NCI-H2227 (cell line): ENCODE results near the gene INPP5D.
"Not testable (repeated sequence)": the region's sequence is repeated elsewhere in the genome, so short reads cannot be mapped to it uniquely, and the experiment has no call there.

ENCODE experiments used
- DNase-seq: peaks from one replicate; lab custom pipeline; 2025; ENCODE audit not compliant: unreplicated experiment; lab: John Stamatoyannopoulos, UW

The INPP5D gene

DNA sequence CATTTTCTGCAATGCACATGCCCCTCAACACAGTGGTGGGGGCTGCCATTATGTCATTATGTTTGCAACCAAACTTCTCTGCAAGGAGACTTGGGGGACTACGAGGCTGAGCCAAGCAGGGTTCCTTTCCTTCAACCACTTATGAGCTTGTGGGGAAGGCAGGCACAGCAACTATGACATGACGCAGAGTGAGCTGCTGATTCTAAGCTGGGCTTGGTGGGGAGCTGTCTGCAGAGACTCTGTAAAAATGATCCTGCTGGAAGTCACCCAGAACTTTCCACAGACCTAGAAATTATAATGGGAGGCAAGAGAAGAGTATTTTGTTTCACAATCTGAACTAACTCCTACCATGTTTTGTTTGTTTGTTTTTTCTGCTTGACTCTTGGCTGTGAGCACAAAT lies 55.6 kb downstream of the INPP5D start:
- DNase-seq = no peak

DNA sequence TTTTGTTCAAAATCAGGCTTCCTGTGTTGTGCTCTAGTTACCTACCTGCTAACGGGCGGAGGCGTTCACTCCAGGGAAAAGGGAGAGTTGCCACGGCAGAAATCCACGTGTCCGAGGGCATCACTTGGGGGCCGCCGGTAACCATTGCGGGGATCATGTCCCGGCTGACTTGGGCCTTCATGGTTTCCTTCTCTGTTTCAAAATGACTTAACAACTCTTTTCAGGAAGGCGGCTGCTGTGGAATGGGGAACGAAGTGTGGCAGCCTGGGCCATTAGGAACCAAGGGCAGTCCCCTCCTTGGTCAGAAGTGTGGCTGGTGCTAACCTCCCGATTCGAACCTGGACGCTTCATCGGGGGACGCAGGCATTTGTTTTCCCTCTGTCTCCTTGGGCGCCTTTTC lies 56.8 kb downstream of the INPP5D start:
- DNase-seq = no peak

DNA sequence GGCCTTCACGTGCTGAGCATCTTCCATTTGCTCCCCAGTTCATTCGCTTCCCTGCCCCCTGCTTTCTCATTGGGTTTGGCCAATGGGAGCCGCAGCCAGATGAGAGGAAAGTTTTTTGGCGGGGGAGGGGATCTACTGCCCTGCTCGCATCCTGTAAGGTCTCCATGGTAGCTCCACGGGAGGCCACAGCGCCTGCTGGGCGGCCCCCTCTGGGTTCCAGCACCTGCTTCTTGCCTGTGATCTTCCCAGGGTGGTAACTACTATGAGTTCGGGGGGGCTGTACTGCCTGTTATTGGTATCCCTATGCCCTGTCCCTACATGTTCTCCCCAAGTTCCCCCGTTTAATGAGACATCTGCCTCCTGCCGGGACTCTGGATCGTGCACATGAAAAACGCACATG lies 57.2 kb downstream of the INPP5D start:
- no peak for DNase-seq

DNA sequence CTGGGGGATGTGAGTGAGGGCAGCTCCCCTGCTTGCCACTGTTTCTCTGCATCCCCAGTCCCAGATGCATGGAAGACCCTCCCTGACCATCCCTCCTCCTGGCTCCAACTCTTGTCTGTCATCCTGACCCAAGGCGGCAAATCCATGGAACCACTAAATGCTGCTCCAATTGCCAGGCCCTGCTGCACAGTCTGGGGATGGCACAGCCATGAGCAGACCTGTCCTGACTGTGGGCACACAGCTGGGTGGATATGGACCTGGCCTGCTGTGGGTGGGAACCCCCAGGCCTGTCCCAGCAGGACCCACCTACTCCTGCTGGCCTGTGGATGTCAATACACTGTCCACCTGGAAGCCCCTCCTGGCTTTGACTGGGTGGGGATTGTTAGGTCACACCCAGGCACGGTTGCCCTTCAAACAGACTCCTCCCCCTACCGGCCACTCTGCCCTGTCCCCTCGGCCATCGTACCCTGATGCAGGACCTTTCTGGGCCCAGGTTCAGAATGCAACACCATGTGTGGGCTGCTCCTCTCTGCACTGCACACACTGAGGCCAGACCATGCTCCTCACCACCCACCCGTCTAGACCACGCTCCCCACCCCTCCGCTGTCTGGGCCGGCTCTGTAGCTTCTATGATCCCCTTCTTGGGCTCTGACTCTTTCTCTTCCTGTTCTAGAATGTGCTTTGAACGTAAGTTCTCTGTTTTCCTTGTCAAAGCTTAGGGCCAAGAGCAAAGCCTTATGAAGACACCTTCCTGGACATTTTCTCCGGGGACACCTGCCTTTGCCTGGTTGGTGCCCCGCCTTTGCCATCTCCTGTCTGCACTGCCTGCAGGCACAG lies 57.9 kb downstream of the INPP5D start:
- DNase-seq = no peak

DNA sequence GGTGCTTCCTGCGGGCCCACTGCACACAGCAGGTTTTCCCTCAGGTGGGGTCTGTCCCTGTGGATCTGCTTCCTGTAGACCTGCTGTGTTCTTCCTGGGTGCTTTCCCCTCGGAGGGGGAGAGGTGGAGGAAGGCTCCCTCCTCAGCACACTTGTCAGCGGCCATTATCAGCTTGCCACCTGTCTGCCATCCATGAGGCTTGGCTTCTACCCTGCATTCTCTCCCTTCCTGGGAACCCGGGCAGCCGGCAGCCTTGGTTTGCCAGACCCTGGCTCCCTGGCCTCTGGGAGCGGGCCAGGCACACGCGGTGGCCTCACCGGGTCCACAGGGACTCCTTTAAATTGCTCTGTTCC lies 58.5 kb downstream of the INPP5D start:
- no peak for DNase-seq

DNA sequence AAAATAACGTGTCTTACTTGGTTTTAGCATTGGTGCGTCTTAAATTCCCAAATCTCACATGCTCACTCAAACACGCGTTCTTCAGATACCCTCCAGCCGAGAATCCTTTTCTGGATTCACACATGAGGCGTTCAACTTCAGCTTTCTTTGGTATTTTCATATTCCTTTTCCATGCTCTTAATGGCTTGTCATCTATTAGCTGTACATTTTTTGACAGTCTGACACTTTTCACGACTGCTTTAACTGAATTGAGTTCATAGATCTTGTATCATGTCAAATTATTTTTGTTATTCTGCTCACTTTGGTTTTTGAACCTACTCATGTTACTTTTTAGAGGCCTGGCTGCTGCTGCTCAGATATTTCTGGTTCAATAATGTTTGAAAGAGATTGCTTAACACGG lies 59.0 kb downstream of the INPP5D start:
- no peak for DNase-seq

DNA sequence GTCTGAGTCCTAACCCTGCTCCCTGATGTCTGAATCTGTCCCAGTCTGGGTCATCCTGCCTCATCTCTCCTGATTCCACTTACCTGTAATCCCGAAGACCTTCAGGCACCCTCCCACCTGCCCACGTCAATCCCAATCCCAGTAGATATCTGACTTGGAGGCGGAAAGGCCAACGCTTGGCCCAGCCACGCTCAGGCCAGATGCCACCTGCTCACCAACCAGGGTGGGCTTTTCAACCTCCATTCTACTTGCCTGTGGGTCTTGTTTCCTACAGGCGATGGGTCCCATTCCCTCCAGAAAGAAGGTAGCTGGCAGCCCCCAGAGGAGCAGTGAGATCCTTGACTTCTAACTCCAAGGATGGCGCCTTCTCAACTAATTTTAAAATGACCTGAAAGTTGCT lies 59.7 kb downstream of the INPP5D start:
- no peak for DNase-seq

DNA sequence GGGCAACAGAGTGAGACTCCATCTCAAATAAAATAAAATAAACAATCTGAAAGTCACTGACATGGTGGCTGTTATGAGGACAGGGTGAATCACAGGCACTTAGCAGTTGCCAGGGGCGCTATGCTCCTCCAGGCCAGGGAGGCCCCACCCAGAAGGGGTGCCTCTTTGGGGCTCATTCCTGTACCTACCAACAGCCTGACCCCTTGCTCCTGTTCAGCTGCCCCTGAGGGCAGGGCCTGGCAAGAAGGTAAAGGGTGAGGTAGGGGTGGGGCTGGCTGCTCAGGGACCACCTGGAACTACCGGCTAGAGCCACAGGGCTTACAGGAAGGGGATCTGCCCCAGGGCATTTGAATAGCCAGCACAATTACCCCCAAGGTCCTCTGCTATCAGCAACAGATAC lies 60.3 kb downstream of the INPP5D start:
- DNase-seq = no peak

DNA sequence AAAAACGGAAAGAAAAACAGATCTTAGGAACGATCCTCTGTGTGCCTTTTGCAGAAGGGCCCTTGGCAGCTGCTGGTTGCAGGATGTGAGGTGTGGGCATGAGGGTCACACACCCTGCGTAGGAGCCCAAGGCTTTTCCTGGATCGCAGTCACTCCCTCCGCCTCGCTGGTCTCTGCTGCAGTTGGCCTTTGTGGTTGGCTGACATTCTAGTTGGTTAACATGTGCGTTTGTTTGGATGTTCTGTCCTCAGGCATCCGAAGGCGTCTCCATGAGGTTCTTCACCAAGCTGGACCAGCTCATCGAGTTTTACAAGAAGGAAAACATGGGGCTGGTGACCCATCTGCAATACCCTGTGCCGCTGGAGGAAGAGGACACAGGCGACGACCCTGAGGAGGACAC lies 61.7 kb downstream of the INPP5D start:
- DNase-seq = no peak

DNA sequence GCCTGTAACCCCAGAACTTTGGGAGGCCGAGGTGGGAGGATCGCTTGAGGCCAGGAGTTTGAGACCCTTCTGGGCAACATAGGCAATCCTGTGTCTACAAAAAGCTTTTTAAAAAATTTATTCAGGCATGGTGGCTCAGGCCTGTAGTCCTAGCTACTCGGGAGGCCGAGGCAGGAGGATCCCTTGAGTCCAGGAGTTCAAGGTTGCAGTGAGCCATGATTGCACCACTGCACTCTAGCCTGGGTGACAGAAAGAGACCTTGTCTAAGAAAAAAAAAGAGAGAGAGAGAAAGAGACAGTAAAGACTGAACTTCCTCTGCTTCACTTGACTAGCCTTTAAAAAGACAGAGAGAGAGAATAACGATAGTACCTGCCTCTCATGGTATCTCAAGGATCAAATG lies 62.4 kb downstream of the INPP5D start:
- DNase-seq = no peak

DNA sequence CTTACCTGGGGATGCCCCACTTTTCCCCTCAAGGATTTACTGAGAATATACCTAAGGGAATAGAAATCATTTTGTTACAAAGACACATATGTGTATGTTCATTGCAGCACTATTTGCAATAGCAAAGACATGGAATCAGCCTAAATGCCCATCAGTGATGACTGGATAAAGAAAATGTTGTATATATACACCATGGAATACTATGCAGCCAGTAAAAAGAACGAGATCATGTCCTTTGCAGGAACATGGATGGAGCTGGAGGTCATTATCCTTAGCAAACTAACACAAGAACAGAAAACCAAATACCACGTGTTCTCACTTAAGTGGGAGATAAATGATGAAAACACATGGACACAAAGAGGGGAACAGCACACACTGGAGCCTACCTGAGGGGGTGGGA lies 63.4 kb downstream of the INPP5D start:
- DNase-seq = not testable (repeated sequence)

DNA sequence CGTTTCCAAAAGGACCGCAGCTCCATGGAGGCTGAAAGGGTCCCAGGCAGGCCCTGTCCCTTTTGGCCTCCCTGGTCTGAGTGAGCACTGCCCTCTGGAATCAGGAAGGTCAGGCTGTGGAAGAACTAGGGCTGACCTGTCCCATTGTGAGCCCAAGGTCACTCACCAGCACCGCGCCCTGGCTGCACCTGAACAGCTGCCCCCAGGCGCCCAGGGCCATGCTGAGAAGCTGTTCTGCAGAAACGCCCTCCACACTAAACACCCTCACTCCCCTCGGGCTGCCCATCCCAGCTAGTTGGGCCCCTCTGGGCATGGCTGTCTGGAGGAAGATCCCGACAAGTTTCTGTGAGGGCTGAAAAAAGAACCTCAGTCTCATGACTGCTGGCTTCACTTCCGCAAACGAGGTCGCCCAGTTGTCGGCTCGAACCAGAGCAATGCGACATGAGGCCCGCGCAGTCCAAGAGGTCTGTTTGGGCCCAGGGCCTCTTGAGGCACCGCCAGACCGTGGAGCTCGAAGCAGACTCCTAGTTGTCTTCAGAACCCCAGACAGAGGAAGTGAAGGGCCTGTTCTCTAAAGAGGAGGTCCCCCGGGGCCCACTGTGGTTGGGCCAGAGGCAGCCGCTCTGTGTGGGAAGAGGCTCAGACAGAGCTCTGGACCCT lies 64.4 kb downstream of the INPP5D start:
- no peak for DNase-seq

DNA sequence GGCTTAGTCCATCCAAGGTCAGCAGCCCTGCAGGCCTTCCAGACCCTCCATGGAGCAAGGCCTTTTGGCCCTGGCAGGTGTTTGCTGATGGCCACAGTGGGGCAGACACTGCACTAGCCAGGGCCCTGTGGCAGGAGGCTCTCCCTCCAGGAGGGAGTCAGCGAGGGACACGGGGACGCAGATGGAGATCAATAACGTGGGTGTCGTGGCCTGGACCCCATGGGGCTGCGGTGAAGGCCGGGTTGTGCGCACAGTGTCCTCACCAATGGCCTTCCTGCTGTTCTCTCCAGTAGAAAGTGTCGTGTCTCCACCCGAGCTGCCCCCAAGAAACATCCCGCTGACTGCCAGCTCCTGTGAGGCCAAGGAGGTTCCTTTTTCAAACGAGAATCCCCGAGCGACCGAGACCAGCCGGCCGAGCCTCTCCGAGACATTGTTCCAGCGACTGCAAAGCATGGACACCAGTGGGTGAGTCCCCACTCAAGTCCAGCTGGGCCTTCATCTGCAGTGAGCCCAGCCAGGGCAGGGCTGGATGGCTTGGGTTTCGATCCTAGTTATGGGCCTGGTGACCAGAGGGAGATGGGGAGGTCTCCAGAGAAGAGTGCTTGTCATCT lies 65.4 kb downstream of the INPP5D start:
- DNase-seq = no peak

DNA sequence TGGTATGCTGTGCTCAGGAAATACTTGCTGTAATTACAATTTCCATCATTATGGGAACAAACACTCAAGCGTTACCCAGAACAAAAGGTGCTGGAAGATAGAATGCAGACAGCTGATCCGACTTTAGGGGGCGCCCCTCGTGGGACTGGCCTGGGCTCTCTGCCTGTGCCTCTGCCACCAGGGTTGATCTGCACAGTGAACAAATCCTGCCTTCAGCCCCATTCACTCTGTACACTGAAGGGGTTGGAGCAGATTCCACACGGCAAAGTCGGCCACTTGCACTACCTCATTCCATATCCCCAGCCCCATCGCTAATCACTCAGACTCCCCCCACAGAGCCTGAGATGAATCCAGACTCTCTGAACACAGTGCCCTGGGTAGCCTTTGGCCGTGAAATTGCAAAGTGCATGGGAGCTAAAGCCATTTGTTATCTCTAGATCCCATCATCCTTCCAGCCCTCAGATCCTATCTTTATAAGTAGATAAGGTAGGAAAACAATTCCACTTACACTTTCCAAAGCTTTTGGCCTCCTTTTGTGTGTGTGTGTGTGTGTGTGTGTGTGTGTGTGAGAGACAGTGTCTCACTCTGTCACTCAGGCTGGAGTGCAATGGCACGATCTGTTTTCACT lies 69.3 kb downstream of the INPP5D start:
- DNase-seq = no peak

DNA sequence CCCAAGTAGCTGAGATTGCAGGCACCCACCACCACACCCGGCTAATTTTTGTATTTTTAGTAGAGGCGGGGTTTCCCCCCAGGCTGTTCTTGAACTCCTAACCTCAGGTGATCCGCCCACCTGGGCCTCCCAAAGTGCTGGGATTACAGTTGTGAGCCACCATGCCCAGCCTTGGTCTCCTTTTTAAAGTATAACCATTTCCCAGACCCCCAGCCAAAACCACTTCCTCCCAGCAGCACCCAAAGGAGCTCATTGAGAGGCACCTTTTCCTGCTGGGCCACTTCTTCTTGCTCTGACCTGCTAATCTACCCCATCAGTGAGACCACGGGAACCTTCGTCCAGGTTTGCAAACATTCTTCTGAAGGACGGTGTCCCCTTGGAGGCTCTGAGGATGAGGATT lies 69.9 kb downstream of the INPP5D start:
- DNase-seq = no peak

DNA sequence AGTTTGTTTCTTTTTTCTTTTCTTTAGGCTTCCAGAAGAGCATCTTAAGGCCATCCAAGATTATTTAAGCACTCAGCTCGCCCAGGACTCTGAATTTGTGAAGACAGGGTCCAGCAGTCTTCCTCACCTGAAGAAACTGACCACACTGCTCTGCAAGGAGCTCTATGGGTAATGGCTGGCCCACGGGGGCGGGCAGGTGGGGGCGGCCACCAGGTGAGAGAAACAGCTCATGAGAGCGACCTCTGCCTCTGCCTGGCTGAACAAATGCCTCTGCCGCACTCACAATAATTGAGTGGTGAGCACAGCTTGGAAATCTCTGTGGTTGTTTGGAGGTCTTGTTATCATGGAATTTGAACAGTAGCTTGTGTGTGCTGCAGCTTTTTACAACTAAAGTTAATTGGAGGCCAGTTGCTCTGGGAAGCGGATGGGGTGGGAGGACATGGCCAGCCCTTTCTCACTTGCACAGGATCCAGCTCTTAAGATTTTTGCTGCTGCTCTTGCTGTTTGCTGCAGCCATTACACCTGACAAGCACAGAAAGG lies 70.4 kb downstream of the INPP5D start:
- DNase-seq = peak; percentile 29

DNA sequence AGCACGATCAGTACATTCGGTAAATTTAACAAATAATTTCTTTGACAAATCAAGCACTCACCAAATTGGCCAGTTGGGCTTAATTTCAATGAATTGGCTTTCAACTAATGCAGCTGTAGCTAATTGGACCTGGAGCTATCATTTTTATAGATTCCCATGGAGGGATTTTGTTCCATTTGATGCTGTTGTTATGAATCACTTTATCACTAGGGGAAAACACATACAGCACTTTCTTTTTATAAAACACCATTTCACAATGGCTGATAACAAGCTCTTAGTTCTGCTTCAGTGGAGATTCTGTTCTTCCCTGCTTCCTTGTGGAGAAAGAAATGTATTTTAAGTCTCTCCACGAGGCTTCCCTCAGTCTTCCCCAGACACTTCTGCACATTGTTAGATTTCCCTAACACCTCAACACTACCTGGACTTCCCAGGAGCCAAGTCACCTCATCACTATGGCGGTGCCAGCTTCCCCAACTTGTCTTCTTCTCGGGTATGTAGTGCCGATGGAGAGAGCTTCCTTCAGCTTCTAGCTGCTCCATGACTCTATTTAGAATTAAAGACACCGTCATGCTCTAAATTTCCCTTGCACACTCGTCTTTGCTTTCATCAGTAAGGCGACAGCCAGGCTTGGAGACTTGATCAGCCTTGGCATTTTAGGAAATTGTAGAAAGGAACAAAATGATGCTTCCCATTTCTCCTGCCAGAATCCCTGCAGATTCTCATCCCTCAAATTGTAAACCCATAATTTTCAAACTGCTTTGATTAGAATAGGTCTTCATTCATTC lies 72.0 kb downstream of the INPP5D start:
- DNase-seq = no peak

DNA sequence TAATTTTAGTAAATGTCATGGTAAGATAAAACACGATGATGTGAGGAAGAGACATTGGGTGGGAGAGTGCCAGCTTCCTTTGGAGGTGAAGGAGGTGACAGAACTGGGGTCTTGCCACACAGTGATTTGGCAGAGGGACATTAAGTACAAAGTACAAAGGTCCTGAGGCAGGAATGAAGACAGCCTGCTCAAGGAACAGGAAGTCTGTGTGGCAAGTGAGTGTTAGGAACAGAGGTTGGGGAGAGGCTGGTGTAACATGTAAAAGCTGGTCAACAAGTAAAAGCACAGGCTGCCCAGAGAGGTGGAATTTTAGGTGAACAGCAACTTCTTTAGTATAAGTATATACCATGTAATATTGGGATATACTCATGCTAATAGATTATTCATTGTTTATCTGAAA lies 73.1 kb downstream of the INPP5D start:
- no peak for DNase-seq

DNA sequence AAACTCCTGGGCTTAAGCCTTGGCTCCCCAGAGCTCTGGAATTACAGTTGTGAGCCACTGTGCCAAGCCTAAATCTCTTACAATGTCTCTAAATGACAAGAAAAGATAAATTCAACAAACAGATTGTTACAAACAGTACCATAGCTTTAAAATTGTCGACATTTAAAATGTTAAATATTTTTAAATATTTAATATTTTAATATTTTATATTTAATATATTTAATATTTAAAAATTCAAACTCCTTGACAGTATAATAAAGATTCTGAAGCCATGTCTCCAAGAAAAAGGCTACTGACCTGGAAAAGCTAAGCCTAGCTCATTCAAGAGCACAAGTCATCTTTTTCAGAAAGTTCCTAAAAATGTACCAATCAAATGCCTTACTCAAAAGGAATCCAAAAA lies 75.3 kb downstream of the INPP5D start:
- DNase-seq = no peak

DNA sequence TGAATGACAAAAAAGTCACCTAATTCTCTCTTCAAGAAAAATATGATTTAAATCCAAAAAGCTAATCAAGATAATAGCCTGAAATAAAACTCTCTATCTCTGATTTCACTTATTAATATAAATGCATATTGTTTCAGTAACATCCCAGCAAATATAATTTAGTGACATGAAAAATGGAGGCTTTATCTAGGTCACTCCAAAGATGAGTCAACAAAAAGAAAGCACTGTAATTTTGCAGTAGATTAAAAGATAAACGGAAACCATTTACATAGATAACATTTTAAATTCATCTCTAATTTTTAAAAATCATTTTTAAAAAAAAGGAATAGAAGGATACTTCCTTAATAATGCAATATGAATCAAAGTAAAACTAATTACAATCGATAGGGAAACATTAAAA lies 76.9 kb downstream of the INPP5D start:
- DNase-seq = no peak

DNA sequence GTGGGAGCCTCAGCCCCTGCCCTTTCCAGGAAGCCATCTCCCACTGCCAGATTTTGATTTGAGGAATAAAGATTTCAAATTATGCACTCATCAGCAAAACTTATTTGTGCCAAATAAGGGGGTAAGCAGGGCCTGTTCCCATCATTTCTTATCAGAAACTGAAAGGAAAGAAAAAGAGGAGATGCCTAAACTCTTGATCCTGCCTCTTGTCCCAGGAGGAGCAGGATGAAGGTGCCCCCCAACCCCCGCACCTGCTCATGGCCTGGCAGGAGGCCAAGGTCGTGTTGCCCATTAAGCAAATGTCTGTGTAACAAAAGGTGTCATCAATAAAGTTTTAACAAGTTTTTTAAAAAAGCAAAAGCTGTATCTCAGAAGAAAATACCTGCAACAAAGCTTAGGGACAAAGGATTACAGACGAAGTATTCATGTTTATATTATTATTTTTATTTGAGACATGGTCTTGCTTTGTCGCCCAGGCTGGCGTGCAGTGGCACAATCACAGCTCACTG lies 80.0 kb downstream of the INPP5D start:
- DNase-seq = no peak
